ENCODE measurements around the gene ANKMY1. TPM values are rescaled to one million over a fixed set of nuclear protein-coding genes. Genes with fewer than 3 reads are reported as not detected.

Gene ANKMY1
- total RNA-seq, 4 donors from 2014 or later, result 9.1 to 10.9 (median 10.2) TPM

DNA sequence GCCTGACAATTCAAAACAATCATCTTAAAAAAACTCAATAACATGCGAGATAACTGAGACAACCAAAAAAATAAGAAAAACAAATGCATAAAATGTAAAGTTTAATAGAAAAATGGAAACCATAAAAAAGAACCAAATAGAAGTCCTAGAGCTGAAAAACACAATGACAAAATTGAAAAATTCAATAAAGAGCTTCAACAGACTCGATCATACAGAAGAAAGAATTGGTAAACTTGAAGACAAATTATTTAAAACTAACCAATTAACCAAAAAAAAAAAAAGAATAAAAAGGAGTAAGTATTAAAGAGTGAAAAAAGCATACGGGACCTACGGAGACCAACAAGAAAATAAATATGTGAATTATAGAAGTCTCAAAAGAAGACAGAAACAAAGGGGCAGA lies 84.6 kb downstream of the ANKMY1 start:
- 95% methylated on average over 4 of the region's 4 CpGs for WGBS
- H3K4me3 ChIP-seq, result no peak overlapping the region
- TF ChIP-seq POLR2AphosphoS5 (IDR thresholded peaks at IDR 0.05), result no peak
- TF ChIP-seq, protein P1, sequence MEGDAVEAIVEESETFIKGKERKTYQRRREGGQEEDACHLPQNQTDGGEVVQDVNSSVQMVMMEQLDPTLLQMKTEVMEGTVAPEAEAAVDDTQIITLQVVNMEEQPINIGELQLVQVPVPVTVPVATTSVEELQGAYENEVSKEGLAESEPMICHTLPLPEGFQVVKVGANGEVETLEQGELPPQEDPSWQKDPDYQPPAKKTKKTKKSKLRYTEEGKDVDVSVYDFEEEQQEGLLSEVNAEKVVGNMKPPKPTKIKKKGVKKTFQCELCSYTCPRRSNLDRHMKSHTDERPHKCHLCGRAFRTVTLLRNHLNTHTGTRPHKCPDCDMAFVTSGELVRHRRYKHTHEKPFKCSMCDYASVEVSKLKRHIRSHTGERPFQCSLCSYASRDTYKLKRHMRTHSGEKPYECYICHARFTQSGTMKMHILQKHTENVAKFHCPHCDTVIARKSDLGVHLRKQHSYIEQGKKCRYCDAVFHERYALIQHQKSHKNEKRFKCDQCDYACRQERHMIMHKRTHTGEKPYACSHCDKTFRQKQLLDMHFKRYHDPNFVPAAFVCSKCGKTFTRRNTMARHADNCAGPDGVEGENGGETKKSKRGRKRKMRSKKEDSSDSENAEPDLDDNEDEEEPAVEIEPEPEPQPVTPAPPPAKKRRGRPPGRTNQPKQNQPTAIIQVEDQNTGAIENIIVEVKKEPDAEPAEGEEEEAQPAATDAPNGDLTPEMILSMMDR (IDR thresholded peaks at IDR 0.05), result no peak
- TF ChIP-seq EP300 (IDR thresholded peaks at IDR 0.05), result no peak
- TF ChIP-seq POLR2A (IDR thresholded peaks at IDR 0.05; ENCODE audit: low read depth), result no peak
- peaks cover 0 to 15% (median 0%) of the 10 kb centered on the region in 4 donors for H3K27me3 ChIP-seq
- no peaks in the 10 kb centered on the region for H3K36me3 ChIP-seq
- intact Hi-C loops (cut with DNase I), result no loop called here
- DNase-seq (ENCODE audit: extremely low spot score), result no peak
- H3K9me3 ChIP-seq, result peaks cover 0 to 28% (median 12%) of the 10 kb centered on the region in 4 donors
- no peaks in the 10 kb centered on the region for H3K4me1 ChIP-seq
- H3K27ac ChIP-seq (replicated peaks in 1 of 4), result no peak overlapping the region

DNA sequence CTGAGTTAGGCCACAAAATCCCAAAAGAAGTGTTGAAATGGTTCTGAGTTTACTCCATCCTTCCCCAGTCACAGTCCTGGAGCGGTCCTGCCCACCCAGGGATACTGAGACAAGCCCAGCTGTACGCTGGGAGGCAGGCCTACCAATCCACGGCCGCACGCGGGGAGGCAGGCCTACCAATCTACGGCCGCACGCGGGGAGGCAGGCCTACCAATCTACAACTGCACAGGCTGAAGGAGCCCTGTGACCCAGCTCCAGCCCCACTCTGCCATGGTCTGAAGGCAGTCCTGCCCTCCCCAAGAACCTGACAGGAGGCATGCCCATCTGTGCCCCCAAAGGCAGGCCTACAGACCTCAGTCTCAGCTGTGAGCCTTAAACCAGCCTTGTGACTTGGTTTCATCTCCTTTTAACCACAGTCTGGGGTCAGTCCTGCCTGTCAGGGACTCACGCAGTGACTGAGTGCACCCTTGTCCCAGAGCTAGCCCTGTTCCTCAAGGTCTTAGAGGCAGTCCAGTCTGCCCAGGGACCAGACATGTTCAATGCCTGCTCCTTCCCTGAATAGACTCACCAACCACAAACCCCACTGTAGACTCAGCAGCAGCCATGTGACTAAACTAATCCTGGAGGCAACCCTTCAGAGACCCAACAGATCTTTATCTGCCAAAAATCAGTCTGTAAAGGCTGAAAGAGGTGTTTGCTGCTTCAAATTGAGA lies 85.6 kb downstream of the ANKMY1 start:
- intact Hi-C loops (cut with DNase I), result no loop called here
- no peak overlapping the region for H3K4me3 ChIP-seq
- TF ChIP-seq, protein P1 (IDR thresholded peaks at IDR 0.05), result no peak
- TF ChIP-seq POLR2A (IDR thresholded peaks at IDR 0.05; ENCODE audit: low read depth) (no peak), EP300 (IDR thresholded peaks at IDR 0.05) (no peak), POLR2AphosphoS5 (IDR thresholded peaks at IDR 0.05) (no peak)
- no peaks in the 10 kb centered on the region for H3K36me3 ChIP-seq
- peak; percentile 53 for DNase-seq (ENCODE audit: extremely low spot score)
- H3K9me3 ChIP-seq, result peaks cover 0 to 28% (median 12%) of the 10 kb centered on the region in 4 donors
- H3K27ac ChIP-seq (replicated peaks in 1 of 4), result no peak overlapping the region
- 88% methylated on average over 10 of the region's 11 CpGs for WGBS
- no peaks in the 10 kb centered on the region for H3K4me1 ChIP-seq
- peaks cover 0 to 15% (median 0%) of the 10 kb centered on the region in 4 donors for H3K27me3 ChIP-seq

DNA sequence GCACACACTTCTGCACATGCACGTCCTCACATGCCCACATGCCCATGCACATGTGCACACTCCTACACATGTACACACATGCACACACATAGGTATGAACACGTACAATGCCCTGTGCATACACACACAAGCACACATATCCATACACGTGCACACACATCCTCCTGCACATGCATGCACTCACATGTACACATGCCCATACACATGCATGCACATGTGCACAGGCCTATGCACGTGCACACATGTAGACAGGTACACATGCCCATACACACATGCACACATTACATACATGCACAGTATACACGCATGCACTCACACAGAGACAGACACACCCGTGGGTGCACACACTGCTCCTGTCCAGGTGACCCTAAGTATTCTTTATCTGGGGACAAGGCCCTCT lies 88.0 kb downstream of the ANKMY1 start:
- peaks cover 0 to 20% (median 12%) of the 10 kb centered on the region in 4 donors for H3K9me3 ChIP-seq
- peak; percentile 80 for DNase-seq (ENCODE audit: extremely low spot score)
- H3K36me3 ChIP-seq, result peaks cover 0 to 22% (median 14%) of the 10 kb centered on the region in 4 donors
- intact Hi-C loops (cut with DNase I), result no loop called here
- H3K27me3 ChIP-seq, result peaks cover 0 to 15% (median 0%) of the 10 kb centered on the region in 4 donors
- TF ChIP-seq POLR2AphosphoS5 (IDR thresholded peaks at IDR 0.05) (peak in 1 of 2 donors; percentile 44), POLR2A (IDR thresholded peaks at IDR 0.05; ENCODE audit: low read depth) (no peak)
- no peak overlapping the region for H3K4me3 ChIP-seq
- H3K4me1 ChIP-seq, result no peaks in the 10 kb centered on the region
- no peak overlapping the region for H3K27ac ChIP-seq (replicated peaks in 1 of 4)
- 91% methylated on average over 6 of the region's 6 CpGs for WGBS

DNA sequence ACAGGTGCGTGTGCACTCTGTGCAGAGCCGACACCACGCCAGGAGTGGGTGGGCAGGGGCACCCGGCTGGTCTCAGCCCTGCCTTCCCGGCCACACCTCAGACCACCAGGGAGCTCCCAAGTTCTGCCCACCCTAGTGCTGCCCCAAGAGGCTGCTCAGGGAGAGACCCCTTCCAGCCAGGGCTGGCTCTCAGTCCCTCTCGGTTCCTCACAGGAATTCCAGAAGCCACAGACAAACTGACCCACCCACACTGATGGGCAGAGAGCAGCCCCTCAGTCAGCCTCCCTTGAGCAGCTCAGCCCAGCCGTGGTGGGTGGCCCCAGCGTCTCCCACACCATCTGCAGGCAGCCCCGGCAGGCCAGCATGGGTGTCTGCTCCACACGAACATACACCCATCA lies 88.5 kb downstream of the ANKMY1 start:
- 60% methylated on average over 4 of the region's 10 CpGs for WGBS
- peaks cover 0 to 15% (median 0%) of the 10 kb centered on the region in 4 donors for H3K27me3 ChIP-seq
- TF ChIP-seq, protein P1 (IDR thresholded peaks at IDR 0.05), result no peak
- TF ChIP-seq POLR2AphosphoS5 (IDR thresholded peaks at IDR 0.05) (no peak), EP300 (IDR thresholded peaks at IDR 0.05) (no peak), POLR2A (IDR thresholded peaks at IDR 0.05; ENCODE audit: low read depth) (no peak)
- H3K4me1 ChIP-seq, result no peaks in the 10 kb centered on the region
- intact Hi-C loops (cut with DNase I), result no loop called here
- peaks cover 0 to 17% (median 11%) of the 10 kb centered on the region in 4 donors for H3K9me3 ChIP-seq
- H3K36me3 ChIP-seq, result peaks cover 0 to 25% (median 18%) of the 10 kb centered on the region in 4 donors
- H3K4me3 ChIP-seq, result no peak overlapping the region
- H3K27ac ChIP-seq (replicated peaks in 1 of 4), result no peak overlapping the region
- peak; percentile 68 for DNase-seq (ENCODE audit: extremely low spot score)

DNA sequence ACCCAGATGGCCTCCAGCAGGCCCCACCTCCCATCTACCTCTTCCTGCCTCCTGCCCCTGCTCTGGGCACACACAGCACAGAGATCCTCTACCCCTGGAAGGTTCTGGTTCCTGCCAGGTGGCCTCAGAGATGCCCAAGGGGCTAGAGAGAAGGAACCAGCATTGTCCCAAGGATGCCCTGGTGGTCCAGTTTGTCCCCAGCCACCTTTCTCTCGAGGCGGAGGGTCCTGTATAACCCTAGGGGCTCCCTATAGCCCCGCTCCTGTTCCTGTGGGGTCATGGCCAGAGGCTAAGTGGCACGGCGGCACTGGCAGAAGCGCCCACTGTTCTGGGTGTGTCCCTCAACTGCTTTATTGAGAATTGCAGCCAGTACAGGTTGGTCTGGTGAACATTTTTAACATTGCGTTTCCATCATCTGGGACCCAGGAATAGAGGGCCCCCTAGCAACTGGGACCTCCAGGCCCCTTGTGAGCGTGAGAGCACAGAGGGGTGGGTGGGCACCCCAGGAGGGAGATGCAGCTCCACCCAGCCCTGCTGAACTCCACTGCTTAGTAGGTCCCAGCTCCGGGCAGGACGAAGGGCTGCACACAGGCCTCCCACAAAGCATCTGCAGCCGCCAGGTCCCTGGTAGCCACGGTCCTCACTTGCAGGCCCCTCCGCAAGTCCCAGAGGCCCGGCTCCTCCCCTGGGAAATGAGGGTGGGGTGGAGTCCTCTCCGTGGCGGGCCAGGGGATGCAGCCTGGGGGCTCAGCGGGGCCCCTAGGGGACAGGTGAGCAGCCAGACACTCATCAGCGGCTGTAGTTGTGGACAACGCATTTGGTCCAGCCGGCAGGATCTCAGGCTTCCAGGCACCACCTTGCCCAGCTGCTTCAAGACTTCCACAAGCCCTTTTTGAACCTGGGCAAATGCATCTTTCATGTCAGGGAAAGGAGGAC lies 89.2 kb downstream of the ANKMY1 start:
- no peak for TF ChIP-seq EP300 (IDR thresholded peaks at IDR 0.05)
- TF ChIP-seq, protein P1 (IDR thresholded peaks at IDR 0.05), result no peak
- TF ChIP-seq POLR2AphosphoS5 (IDR thresholded peaks at IDR 0.05), result no peak
- no peak for TF ChIP-seq POLR2A (IDR thresholded peaks at IDR 0.05; ENCODE audit: low read depth)
- Histone ChIP-seq H3K27me3 (peaks cover 0 to 15% (median 0%) of the 10 kb centered on the region in 4 donors), H3K4me1 (no peaks in the 10 kb centered on the region), H3K36me3 (peaks cover 0 to 32% (median 25%) of the 10 kb centered on the region in 4 donors), H3K9me3 (peaks cover 0 to 12% (median 7%) of the 10 kb centered on the region in 4 donors), H3K27ac (replicated peaks in 1 of 4) (no peak overlapping the region), H3K4me3 (no peak overlapping the region)
- 82% methylated on average over 6 of the region's 20 CpGs for WGBS
- peak; percentile 62 for DNase-seq (ENCODE audit: extremely low spot score)
- intact Hi-C loops (cut with DNase I), result no loop called here
